NCI-H526 treated with DMSO at 0.1 percent for 48 hours (cell line): ENCODE data around the gene COL23A1.

Source experiments
- DNase-seq: peaks from one replicate; lab custom pipeline; 2025; lab: John Stamatoyannopoulos, UW

COL23A1 gene

DNA sequence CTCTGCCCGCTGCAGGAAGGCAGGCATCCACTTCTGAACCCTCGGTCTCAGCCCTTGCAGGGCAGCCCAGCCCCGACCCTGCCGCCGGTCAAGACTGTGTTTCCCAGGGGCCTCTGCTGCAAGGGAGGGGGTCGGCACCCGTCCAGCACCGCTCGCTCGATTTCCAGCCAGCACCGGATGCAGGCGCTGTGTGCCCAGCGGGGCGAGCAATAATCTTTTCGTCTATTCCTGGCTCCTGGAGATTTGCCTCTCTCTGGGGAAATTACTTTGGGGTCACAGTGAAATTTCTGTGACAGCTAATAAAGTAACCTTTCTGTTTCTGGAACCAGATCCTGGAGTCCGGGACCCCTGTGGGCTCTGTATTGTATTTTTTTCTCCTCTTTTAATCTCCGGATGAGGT is 155.3 kb downstream of the COL23A1 start:
- no peak for DNase-seq

GRCh38 chr5:178434016-178434761 is 156.0 kb downstream of the COL23A1 start:
- no peak for DNase-seq

DNA sequence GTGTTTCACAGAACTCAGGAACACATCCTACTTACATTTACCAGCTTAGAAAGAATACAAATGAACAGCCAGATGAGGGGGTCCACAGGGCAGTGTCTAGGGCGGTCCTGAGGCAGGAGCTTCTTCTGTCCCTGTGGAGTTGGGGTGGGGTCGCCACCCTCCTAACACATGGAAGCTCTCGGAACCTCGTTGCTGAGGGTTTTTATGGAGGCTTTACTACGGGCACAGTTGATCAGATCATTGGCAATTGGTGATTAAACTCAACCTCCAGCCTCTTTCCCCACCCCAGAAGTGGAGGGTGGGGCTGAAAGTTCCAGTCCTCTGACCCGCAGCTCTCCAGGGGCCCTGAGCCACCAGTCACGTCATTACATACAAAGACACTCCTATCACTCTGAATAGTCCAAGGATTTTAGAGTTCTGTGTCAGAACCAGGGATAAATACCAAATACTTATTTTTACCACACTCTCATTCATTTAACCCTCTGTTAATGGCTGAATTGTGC is 156.9 kb downstream of the COL23A1 start:
- no peak for DNase-seq

- no peak for DNase-seq
These were observed 157.5 kb downstream of the COL23A1 start for GRCh38 chr5:178432421-178433272.

GRCh38 chr5:178431782-178432165 is 158.4 kb downstream of the COL23A1 start:
- no peak for DNase-seq

- DNase-seq = no peak
These were observed 159.0 kb downstream of the COL23A1 start for GRCh38 chr5:178431063-178431781.

GRCh38 chr5:178430186-178431062 is 159.8 kb downstream of the COL23A1 start:
- no peak for DNase-seq

DNA sequence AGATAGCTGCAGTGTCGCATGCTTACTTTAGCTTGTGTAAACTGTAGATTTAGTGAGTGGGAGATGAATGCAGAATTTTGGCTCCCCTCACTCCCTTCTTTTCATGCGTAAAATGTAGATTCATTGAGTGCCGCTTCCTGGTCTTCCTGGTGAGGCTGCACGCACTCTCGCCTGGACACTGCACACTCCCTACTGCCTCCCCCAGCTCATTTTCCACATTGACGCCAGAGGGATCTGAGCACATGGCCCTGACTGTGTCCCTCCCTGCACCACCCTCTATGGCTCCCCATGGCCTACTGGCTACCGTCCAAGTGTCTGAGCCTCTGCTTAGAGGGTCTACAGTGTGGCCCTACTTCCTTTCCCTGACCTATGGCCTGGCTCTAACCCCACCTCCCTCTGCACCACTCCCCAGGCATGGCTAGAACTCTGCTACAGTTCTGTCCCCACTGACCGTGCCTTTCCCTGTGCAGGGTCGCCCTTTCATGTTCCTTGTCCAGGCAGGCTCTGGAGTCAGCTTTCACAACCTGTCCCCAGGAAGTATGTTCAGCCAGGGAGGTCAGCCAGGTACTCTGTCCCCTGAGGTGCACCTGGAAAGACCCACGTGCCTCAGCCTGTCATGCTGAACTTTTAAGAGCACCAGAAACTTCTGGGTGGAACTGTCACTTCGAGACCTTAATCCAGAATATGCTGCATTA is 160.6 kb downstream of the COL23A1 start:
- DNase-seq = no peak

- no peak for DNase-seq
These were observed 161.1 kb downstream of the COL23A1 start for GRCh38 chr5:178429156-178429468.

DNA sequence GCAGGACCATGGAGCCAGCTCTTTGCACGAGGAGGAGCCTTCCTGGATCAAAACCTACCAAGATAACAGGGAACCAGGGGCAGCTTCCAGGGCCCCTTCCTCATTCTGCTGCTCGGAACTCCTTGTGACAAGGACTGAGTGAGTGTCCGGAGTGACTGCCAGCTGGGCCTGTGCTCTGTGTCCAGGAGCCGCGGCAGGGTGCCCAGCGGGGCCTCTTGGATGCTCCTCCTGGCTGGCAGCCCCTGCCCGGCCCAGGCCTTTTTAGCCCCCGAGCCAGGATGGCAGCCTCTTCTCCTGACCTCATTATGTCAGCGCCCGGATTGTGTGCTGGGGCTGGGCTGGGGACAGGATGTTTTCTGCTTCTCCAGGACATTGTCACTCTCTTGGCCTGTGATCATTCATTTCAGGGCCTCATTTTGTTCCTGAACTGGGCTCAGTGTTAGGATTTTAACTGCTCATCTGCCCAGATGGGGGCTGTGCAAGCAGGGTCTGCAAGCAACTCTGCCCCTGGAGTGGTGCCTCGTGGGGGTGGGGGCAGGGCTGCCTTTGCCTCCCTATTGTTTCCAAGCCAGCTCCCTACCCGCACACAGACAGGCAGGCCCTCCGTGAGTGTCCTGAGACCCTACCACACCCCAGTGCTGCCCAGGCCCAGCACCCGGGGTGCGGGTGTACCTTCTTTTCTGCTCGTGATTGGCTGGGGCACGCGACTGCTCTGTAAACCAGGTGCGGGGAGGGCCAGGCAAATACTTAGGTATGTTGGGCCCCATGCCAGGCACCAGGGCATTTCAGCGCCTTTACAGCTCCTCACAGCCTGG is 161.6 kb downstream of the COL23A1 start:
- DNase-seq = no peak

GRCh38 chr5:178427576-178428197 is 162.5 kb downstream of the COL23A1 start:
- no peak for DNase-seq

GRCh38 chr5:178426326-178427130 is 163.7 kb downstream of the COL23A1 start:
- no peak for DNase-seq

- DNase-seq = no peak
These were observed 164.5 kb downstream of the COL23A1 start for GRCh38 chr5:178425621-178426068.

- DNase-seq = no peak
These were observed 165.4 kb downstream of the COL23A1 start for GRCh38 chr5:178424810-178425177.

DNA sequence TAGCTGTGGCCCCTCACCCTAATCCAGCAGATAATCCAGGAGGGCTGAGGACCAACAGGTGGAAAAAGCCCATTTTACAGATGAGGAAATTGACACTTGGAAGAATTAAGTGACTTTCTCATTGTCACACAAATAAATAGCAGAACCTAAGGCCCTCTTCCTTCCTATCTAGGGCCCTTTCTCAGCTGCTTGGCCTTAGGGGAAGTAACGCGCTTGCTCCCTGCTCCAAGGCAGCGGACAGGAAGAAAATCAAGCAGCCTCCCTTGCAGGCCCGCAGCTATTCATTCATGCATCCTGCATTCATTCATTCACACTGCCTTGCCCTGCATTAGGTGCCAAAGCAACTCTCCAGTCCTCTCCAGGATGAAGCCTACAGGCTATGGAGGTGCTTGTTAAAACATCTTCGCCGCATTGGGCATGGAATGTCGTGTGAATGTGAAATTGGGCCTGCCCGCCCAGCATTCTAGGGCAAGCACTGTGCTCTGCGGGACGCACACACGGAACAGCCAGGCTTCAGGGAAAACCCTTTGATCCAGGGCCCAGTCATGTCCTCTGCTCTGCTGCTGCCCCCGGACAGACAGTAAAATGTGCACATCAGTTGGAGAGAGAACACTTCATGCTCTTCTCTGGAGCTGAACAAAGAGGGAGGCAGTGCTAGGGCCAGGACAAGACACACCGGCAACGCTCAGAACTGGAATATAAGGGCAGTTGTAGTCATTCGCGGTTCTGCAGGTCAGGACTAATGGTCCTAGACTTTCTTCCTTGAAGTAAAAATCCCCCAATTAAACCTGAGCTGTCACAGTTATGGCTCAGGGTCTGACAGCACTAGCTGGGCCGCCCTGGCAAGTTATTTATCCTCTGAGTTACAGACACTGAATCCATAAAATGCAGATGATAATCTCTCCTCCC is 166.0 kb downstream of the COL23A1 start:
- no peak for DNase-seq

- no peak for DNase-seq
These were observed 166.8 kb downstream of the COL23A1 start for GRCh38 chr5:178423431-178423830.

GRCh38 chr5:178422400-178422775 is 167.8 kb downstream of the COL23A1 start:
- no peak for DNase-seq
